Measurements from ENCODE around the gene ARHGAP18.

The ARHGAP18 gene

GRCh38 chr6:129692467-129692866 is 17.5 kb downstream of the ARHGAP18 start:
- TF ChIP-seq CTCF (IDR thresholded peaks at IDR 0.05; ENCODE audit: extremely low read depth, missing control alignments), result no peak
- no peak for DNase-seq (ENCODE audit: low spot score)

- TF ChIP-seq CTCF (IDR thresholded peaks at IDR 0.05; ENCODE audit: extremely low read depth, missing control alignments), result no peak
- no peak for DNase-seq (ENCODE audit: low spot score)
Observed at GRCh38 chr6:129691709-129692108, 18.3 kb downstream of the ARHGAP18 start.

- no peak for TF ChIP-seq CTCF (IDR thresholded peaks at IDR 0.05; ENCODE audit: extremely low read depth, missing control alignments)
- DNase-seq (ENCODE audit: low spot score), result no peak
Observed at GRCh38 chr6:129691043-129691640, 18.8 kb downstream of the ARHGAP18 start.

- peak; percentile 28 for DNase-seq (ENCODE audit: low spot score)
- no peak for TF ChIP-seq CTCF (IDR thresholded peaks at IDR 0.05; ENCODE audit: extremely low read depth, missing control alignments)
Observed at GRCh38 chr6:129686941-129687627, 22.9 kb downstream of the ARHGAP18 start.

GRCh38 chr6:129685662-129686031 is 24.3 kb downstream of the ARHGAP18 start:
- TF ChIP-seq CTCF (IDR thresholded peaks at IDR 0.05; ENCODE audit: extremely low read depth, missing control alignments), result no peak
- no peak for DNase-seq (ENCODE audit: low spot score)

- no peak for TF ChIP-seq CTCF (IDR thresholded peaks at IDR 0.05; ENCODE audit: extremely low read depth, missing control alignments)
- DNase-seq (ENCODE audit: low spot score), result no peak
Observed at GRCh38 chr6:129684903-129685661, 24.9 kb downstream of the ARHGAP18 start.

GRCh38 chr6:129684323-129684884 is 25.6 kb downstream of the ARHGAP18 start:
- no peak for TF ChIP-seq CTCF (IDR thresholded peaks at IDR 0.05; ENCODE audit: extremely low read depth, missing control alignments)
- DNase-seq (ENCODE audit: low spot score), result no peak
